Tibial nerve (tissue), 3 donors: ENCODE data around the gene ITGAL.
"Not testable (repeated sequence)": the region's sequence is repeated elsewhere in the genome, so short reads cannot be mapped to it uniquely, and the experiment has no call there.

Source experiments
- POLR2A ChIP-seq, 2 donors: fragments of 450-650 bp; IDR thresholded peaks; one replicate each; pipeline ENCODE4 v1.6.1; 2017; ENCODE audit warnings: antibody characterized with exemption in 2 of 2, mild to moderate bottlenecking in 2 of 2, moderate library complexity in 2 of 2
- TF ChIP-seq, protein P1 (sequence below), 5 experiments: fragments of 200-600 bp in 3 of 5; fragments of 450-650 bp in 2 of 5; sonication (generic) in 3 of 5; IDR thresholded peaks; one replicate each; pipeline ENCODE4 v1.5.1; 2016 to 2019; ENCODE audit warnings: antibody characterized with exemption in 5 of 5, mild to moderate bottlenecking in 3 of 5, moderate library complexity in 2 of 5

- TF ChIP-seq, protein P1, sequence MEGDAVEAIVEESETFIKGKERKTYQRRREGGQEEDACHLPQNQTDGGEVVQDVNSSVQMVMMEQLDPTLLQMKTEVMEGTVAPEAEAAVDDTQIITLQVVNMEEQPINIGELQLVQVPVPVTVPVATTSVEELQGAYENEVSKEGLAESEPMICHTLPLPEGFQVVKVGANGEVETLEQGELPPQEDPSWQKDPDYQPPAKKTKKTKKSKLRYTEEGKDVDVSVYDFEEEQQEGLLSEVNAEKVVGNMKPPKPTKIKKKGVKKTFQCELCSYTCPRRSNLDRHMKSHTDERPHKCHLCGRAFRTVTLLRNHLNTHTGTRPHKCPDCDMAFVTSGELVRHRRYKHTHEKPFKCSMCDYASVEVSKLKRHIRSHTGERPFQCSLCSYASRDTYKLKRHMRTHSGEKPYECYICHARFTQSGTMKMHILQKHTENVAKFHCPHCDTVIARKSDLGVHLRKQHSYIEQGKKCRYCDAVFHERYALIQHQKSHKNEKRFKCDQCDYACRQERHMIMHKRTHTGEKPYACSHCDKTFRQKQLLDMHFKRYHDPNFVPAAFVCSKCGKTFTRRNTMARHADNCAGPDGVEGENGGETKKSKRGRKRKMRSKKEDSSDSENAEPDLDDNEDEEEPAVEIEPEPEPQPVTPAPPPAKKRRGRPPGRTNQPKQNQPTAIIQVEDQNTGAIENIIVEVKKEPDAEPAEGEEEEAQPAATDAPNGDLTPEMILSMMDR (IDR thresholded peaks at IDR 0.05) = not testable (repeated sequence)
- not testable (repeated sequence) for TF ChIP-seq POLR2A (IDR thresholded peaks at IDR 0.05)
These were observed 64.0 kb downstream of the ITGAL start for GRCh38 chr16:30536391-30537024.
